H1 (cell line): ENCODE data around the gene MRTFA. TPM values are rescaled to one million over a fixed set of nuclear protein-coding genes. Genes with fewer than 3 reads are reported as not detected.

Experiments used
- CBX5 ChIP-seq: fragments of 300-800, 300-1000 bp; sonication (generic); IDR thresholded peaks from 2 replicates; pipeline ENCODE4 v1.7.1; 2016; ENCODE audit warnings: antibody characterized with exemption, low read length, low read depth
- CTCF ChIP-seq, 3 experiments: IDR thresholded peaks; 1 replicate in 2 of 3; 2 replicates in 1 of 3; pipeline versions ENCODE4 v1.5.1 to v1.6.1; 2011; ENCODE audit warnings: low read length in 3 of 3, mild to moderate bottlenecking in 3 of 3, inconsistent platforms in 2 of 3, low read depth in 1 of 3, moderate library complexity in 1 of 3; ENCODE audit not compliant: insufficient read depth in 1 of 3; ENCODE audit errors: control extremely low read depth in 1 of 3
- EP300 ChIP-seq, 2 experiments: IDR thresholded peaks; 1 replicate in 1 of 2; 2 replicates in 1 of 2; pipeline ENCODE4 v1.6.1; 2011 to 2012; ENCODE audit warnings: low read depth in 2 of 2, low read length in 2 of 2, mild to moderate bottlenecking in 2 of 2, borderline replicate concordance in 1 of 2, inconsistent platforms in 1 of 2, moderate library complexity in 1 of 2
- FOSL1 ChIP-seq: IDR thresholded peaks from 2 replicates; pipeline ENCODE4 v1.6.1; 2011; ENCODE audit warnings: mild to moderate bottlenecking, low read depth, low read length, moderate library complexity; ENCODE audit not compliant: insufficient read depth
- HDAC6 ChIP-seq: IDR thresholded peaks from one replicate; pipeline ENCODE4 v1.7.1; 2012; ENCODE audit warnings: low read depth, mild to moderate bottlenecking, inconsistent platforms, low read length, moderate library complexity
- ZNF274 ChIP-seq: IDR thresholded peaks from 2 replicates; pipeline ENCODE4 v1.7.0; 2012; ENCODE audit warnings: low read length, borderline replicate concordance; ENCODE audit errors: extremely low read depth
- polyA plus RNA-seq, 7 experiments: library from polyadenylated mRNA; depleted of rRNA in 3 of 7; stranded (reverse) in 5 of 7; unstranded in 2 of 7; fragments of >200 nt in 5 of 7; fragments of 200-250 nt in 2 of 7; gene quantifications; 1 replicate in 5 of 7; 2 replicates in 1 of 7; 4 replicates in 1 of 7; pipeline versions ENCODE4 v1.2.1 to v1.2.3, GENCODE V29; 2011 to 2013; ENCODE audit warnings: missing spikeins in 2 of 7, mixed read lengths in 2 of 7
- total RNA-seq: library from RNA; stranded (reverse); fragmentation: NEBNext Ultra II Directional; extraction: Animal tissue kit (Norgen Biotek cat#: 25700); gene quantifications from 2 replicates; pipeline ENCODE4 v1.2.1, GENCODE V29; 2021

The MRTFA gene
- total and polyA plus RNA-seq, 2 of the 8 experiments (the other 6 are each of a cell fraction or from before 2014, with no cell fraction given) = 5.4 to 37.9 TPM

GRCh38 chr22:40685406-40685805 lies 48.9 kb upstream of the MRTFA start (continued):
- no peak for TF ChIP-seq CBX5
- TF ChIP-seq HDAC6 = no peak
- no peak for TF ChIP-seq FOSL1
- TF ChIP-seq ZNF274 = no peak
- TF ChIP-seq CTCF (IDR thresholded peaks at IDR 0.05; ENCODE audit: control extremely low read depth in 1 of 3, insufficient read depth in 1 of 3, low read depth in 1 of 3, low read length in 3 of 3) = no peak
- no peak for TF ChIP-seq EP300 (IDR thresholded peaks at IDR 0.05; ENCODE audit: borderline replicate concordance in 1 of 2, low read depth in 2 of 2, low read length in 2 of 2)
